CD4-positive, alpha-beta T cell treated with Interleukin-6 at 100 ng/mL for 8 hours (primary cell): ENCODE data around the gene GVQW3.
A peak's percentile ranks its signal among the peaks of the same experiment; 100 is the strongest.

Experiments
- DNase-seq: peaks from one replicate; pipeline ENCODE4 v3.0.0-alpha.2; 2020; ENCODE audit warnings: mixed read lengths, low spot score

The GVQW3 gene

DNA sequence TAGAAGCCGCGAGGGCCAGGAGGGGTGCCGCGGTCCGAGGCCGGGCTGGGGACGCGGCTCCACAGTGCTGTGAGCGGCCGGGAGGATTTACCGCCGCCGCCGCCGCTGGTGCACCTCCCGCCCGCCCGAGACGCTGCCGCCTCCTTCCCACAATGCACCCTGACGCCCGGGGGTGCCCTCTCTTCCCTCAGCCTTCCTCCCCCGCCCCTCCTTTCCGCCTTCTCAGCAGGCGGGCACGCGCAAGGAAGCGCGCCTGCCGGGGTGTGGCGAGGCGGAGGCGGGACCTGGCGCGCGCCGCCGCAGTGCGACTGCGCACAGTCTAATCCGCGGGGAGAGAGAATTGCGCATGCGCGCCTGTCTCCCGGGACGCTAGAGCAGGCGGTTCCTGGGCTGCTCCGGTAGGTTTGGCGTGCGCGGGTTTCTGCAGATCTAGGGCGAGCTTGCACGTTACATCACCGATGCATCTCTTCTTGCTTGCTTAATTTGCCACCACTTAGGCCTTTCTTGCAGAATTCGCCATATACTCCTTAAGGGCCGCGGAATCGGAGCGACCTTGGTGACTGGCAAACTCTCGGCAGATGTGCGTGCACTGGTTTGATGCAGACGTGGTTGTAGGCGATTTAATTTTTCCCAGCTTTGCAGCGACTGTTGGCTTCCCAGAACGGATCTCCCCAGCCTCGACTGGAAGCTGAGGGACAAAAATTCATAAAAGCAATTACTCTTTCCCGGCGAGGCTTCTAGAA, at the start of gene GVQW3, which contains the start of gene THAP12:
Gene GVQW3, plus strand, starts transcription at position 347 of the 743 bp plus-strand sequence. CDS start 506 bp downstream, outside the sequence.
Gene THAP12, minus strand, starts transcription at position 156 of the 743 bp plus-strand sequence. CDS start 296 bp downstream, outside the sequence.
- peak; percentile 97 for DNase-seq

DNA sequence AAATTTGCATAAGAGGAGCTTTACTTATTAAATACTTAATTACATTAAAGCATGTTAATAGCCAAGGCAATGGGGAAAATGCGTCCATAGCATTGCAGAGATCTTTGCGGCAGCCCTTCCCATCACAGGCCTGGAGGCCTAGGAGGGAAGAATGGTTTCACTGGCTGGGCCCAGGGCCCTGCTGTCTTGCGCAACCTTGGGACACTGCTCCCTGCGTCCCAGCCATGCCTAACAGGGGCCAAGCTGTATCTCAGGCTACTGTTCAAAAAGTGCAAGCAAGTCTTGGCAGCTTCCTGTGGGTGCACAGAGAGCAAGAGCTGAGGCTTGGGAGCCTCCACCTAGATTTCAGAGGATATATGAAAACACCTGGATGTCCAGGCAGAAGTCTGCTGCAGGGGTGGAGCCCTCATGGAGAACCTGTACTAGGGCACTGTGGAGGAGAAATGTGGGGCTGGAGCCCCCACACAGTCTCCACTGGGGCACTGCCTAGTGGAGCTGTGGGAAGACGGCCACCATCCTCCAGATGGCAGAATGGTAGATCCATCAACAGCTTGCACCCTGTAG, 46.2 kb upstream of the GVQW3 start:
- DNase-seq = no peak

DNA sequence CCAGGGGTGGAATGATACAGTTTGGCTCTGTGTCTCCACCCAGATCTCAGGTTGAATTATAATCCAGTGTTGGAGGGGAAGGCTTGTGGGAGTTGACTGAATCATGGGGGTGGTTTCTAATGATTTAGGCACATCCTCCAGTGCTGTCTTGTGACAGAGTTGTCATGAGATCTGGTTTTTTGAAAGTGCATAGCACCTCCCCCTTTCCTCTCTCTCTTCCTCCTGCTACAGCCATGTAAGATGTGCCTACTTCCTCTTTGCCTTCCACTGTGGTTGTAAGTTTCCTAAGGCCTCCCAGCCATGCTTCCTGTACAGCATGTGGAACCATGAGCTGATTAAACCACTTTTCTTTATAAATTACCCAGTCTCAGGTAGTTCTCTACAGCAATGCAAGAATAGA, 45.3 kb upstream of the GVQW3 start:
- DNase-seq = no peak

DNA sequence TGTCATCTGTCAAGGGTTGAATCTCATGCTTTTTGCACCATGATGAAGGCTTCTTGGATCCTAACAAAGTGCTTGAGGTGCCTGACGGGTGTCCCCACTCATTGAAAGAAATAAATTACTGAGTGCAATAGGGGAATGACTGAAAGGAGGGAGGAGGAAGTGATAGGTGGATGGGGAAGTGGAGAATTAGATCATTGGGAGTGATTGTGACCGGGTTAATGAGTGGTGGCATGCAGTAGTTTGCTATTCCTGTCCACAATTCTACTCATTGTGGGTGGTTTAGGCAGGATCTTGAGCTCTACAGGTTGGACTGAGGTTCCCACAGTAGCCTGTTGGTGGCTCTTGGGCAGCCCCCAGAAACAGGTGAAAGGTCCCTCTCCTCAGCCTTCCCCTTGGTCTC, 44.5 kb upstream of the GVQW3 start:
- no peak for DNase-seq

DNA sequence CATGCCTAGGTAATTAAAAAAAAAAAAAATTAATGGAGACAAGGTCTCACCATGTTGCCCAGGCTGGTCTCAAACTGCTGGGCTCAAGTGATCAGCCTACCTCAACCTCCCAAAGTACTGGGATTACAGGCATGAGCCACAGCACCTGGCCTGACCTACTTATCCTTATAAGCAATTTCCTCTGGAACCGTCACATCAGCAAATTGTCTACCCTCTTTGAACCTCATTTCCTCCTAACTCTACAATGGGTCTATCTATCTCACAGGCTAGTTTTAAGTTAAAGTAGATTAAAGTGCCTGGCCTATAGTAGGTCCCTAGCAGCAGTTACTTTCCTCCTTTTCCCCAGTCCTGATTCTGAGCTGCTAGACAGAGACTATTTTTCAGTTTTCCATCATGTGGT, 43.7 kb upstream of the GVQW3 start:
- DNase-seq = no peak

DNA sequence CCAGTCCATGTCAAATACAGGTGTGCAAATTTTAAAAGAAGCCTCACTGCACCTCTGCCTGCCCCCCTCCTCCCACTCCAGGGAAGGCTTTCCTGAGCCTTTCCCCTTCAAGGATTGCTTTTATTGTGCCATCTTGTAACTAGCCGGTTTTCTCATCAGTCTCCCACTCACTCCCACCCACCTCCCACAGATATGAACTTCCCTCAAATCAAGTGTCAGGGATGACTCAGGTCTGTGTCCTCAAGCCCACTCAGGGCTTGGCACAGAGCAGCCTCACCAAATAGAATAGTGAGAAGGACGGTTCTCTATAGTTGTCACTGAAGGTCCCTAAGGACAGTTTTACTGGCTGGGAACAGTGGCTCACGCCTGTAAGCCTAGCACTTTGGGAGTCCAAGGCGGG, 43.2 kb upstream of the GVQW3 start:
- DNase-seq = no peak

DNA sequence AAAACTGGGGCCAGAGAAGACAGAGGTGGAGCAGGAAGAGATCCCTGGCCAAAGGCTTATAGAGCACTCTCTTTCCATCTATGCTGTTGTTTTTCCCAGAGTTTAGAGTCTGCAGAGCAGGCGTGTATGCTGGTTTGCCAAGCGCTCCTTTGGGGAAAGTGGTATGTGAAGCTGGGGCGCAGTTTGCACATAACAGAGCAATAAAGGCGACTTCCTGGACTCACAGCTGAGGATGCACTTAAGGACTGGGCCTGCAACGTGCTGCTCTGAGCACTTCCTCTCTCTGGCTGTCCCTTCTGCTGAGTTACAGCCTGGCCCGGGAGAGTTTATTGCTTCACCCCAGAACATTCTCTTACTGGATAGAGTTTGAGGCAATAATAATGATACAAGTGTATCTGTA, 41.9 kb upstream of the GVQW3 start:
- no peak for DNase-seq

DNA sequence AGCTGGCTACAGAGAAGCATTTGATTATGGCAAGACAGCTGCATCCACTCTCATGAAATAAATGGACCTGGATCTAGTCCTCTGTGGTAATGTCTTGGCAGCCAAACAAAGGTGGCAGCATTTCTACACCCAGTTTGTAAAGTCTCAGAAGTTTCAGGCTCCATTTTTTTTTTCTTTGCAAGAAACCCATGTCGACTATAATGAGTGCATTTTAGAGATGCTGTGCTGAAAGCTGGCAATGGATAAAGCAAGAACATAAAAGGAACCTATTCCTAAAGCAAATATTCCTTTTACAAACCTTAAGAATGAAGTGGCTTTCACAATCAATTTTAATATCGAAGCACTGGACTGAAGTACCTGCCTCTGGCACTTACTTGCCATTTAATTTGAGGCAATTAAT, 33.7 kb upstream of the GVQW3 start:
- no peak for DNase-seq

DNA sequence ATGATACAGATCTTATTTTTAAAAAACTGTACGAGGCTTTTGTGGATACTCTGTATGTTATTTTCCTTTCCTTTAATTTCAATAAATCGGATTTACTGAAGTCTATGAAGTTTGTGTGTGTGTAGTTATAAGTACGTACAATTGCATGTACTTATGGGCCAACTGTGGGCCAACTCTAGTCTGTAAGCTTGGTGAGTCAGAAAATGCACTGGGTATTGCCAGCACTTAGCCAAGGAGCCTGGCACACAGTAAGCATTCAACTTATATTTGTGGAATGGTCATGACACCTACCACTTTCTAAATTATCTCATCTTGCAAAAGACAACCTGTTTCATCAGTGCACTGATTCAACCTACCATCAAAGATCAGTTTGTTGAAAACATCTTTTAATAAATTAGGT, 32.8 kb upstream of the GVQW3 start:
- no peak for DNase-seq

DNA sequence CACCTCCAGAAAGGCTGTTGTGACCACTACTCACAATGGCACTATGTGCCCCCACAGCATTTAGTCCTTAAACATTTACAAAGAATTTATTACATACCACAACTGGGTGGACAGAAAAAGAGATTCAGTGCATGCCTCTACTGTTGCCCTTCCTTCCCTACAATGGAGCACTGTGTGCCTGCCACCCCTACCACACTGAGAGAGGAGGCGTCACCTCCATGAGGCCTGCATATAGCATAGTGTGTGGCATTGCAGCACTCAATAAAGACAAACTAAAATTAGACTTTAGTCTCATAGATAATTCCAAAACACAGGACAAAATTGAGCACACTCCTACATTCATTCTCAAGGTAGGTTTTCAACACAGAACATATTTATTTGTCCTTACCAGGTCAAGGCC, 26.0 kb upstream of the GVQW3 start:
- no peak for DNase-seq

DNA sequence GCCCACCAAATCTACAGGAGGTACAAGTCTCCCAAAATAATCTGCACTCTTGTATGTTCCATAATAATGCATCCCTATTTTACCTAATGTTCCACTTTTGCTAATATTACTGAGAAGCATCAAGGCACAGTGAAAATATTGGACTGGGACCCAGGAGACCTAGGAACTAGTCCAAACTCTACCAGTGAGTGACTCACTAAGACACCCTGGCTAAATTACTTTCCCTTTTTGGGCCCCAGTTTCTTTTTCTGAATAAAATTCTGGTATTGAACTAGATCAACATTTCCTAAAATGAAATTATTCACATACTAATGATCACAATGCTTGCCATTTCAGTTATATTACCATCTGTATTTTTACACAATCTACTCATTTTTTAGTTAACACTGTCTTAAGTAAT, 19.7 kb upstream of the GVQW3 start:
- DNase-seq = no peak

DNA sequence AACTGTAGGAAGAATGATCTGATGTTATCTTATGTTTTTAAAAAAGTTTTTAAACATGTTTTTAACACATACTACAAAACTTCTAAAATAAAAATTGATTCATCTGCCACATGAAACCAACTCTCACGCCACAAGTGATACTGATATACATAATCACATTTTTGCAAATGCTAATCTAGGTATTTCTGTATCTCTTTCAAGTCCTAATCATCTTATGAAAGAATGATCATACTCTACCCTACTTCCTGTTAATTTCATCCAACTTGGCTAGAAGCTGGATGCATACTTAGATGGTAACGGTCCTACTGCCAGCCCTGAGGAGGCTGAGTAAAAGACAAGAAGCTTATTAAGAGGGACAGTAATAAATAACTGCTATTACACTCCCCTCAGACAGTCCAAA, 19.3 kb upstream of the GVQW3 start:
- no peak for DNase-seq

DNA sequence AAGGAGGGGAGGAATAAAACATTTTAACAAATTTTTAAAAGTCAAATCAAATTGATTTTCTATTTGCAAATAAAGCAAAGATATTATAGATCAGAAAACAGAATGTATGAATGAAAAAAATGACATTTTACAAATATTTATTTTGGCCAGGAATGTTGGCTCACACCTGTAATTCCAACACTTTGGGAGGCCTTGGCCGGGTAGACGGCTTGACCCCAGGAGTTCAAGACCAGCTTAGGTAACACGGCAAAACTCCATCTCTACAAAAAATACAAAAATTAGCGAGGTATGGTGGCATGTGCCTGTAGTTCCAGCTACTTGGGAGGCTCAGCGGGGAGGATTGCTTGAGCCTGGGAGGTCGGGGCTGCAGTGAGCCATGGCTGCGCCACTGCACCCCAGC, 18.4 kb upstream of the GVQW3 start:
- DNase-seq = no peak

DNA sequence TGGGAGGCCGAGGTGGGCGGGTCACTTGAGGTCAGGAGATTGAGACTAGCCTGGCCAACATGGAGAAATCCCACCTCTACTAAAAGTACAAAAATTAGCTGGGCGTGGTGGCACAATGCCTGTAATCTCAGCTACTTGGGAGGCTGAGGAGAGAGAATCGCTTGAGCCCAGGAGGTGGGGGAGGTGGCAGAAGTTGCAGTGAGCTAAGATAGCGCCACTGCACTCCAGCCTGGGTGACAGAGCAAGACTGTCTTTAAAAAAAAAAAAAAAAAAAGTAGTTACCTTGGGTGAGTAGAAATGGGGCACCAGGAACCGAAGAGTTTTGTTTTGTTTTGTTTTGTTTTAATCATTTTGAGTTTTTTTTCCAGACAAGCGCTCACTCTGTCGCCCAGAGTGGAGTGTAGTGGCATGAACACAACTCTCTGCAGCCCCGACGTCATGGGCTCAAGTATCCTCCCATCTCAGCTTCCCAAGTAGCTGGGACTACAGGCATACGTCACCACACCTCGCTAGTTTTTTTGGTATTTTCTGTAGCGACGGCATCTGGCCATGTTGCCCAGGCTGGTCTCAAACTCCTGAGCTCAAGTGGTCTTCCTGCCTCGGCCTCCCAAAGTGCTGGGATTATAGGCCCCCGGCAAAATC, 16.0 kb upstream of the GVQW3 start:
- DNase-seq = no peak

DNA sequence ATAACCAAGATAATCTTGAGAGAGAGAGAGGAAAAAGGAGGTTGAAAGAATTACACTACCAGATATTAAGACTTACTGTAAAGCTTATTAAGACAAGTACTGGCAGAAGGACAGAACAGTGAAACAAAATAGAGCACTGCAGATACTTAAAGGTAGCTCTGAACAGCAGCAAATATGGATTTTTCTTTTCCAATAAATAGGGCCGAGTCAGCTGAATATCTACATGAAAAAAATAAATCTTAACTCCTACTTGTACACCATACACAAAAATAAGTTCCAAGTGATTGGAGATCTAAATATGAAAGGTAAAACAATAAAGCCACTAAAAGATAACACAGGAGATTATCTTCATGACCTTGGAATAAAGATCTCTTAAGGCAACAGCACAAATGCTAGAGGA, 12.6 kb upstream of the GVQW3 start:
- no peak for DNase-seq

DNA sequence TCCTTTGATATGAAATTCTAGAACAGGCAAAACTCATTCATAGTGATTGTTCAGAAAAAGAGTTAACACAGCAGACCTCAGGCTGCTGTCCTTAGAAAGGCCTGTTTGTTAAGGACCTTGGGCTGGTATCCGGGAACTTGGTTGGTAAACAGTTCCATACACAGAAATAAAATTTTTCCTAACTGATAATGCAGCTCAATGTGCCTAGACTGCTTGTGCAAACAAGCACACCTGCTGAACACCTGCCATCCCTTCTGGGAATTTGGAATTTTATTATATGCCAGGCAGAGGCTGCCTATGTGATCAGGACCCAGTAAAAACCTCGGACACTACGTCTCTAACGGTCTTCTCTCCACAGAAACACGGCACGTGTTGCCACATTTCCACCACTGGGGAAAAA, 11.7 kb upstream of the GVQW3 start:
- DNase-seq = no peak

DNA sequence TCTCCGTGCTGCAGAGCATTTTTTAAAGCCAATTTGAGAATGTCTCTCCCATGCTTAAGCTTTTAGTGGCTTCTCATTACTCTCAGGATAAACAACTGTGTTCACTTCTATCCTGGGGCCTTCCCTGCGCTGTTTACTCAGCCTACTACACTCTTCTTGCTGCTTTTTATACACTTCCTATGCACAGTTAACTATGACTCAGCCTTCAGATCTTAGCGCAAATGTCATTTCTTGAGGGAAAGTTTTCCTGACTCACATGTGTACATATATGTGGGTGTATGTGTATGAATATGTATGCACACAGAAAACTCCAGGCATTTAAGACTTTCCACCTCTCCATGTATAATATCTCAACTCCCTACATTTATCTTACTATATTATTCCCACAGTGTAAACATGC, 10.0 kb upstream of the GVQW3 start:
- DNase-seq = no peak

DNA sequence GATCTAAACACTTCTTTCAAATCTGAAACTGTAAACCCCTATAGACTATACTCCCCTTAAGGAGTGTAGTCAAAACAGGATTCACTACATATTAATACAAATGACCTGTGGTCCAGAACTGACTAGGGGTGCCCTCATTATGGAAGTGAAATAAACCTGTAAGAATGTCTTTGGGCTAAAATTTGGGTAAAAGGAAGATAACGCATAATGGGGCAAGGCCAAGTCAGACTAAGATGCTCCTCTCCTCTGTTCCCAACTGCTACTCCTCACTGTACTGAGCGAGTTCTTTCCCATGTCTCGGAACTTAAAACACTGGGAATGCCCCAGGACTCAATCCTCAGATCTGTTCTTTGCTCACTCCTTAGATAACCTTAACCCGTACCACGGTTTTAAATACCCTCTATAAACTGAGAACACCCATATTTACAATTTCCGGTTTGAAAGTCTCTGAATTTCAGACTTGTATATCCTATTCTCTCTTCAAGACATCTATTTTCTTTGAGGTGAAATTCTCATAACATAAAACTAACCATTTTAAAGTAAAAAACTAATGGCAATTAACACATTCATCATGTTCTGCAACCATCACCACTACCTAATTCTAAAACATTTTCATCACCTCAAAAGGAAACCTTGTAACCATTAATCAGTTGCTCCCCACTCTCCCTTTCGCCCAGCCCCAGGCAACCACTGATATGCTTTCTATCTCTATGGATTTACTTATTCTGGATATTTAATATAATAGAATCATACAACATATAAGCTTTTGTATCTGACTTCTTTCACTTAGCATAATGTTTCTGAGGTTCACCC, 4.2 kb upstream of the GVQW3 start:
- no peak for DNase-seq

DNA sequence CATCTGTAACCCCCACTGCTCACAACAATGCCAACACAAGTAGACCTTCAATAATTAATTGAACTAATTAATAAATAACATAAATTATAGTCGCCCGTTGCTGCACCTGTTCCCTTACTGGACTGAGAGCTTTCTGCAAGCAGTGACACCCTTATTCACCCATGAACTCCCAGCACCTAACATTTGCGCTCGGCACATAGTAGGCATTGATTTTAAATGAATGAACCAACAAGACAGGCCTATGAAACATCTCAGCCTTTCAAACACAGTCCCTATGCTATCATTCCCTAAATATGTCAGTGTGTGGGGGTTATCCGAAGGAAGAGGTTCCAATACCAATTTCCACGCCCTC, 1.3 kb upstream of the GVQW3 start:
- no peak for DNase-seq

DNA sequence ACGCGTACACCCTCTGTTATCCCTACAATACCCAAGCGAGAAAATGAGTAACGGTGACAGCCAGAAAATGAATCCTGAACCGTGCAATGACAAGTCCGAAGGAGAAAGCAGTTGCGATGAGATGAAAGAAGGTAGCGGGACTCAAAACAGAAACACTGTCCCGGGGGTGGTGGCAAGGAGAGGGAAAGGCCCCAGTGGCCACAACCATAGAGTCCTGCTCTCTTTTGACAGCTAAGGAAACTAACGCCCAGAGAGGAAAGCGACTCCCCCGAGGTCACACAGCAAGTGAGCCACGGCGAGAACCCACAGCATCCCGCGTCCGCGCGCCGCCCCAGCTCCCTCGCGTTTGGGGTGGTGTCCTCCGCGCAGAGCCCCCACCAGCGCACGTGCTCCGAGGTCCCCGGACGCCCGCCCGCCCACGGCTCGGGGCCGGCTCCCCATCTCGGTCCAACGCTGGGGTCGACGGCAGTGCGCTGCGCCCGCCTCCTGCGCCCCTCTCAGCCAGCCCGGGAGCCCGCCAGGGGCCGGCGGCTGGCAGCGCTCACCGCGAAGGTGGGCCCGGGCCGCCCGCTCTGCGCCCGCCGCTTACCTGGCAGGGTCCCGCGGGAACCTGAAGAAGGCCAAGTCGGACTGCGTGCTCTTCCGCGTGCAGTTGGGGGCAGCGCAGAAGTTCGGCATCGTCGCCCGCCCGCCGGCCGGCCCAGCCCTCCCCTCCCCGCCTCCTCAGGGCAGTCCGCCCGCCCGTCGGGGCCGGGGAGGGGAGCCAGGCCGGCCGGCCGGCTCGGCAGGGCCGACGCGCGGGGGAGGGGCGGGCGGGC, 755 bp upstream of the GVQW3 start:
- peak; percentile 27 for DNase-seq

DNA sequence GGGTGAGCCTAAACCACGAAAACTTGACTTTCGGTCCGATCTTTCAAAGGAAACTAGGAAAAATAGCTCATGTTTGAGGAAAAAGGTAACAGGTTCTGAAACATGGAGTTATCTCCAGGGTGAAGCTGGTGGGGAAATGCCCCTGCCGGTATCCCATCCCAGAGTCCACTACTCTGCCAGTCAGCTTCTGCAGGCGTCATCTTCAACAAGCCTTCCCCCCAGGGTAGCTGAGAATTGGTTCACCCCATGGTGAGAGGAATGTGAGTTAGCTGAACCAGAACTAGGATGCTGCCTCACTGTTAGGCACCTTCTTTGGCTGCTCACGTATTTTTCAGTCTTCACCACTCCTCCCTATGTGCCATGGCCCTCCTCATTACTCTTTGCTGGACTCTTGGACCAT, 1.1 kb downstream of the GVQW3 start:
- no peak for DNase-seq

DNA sequence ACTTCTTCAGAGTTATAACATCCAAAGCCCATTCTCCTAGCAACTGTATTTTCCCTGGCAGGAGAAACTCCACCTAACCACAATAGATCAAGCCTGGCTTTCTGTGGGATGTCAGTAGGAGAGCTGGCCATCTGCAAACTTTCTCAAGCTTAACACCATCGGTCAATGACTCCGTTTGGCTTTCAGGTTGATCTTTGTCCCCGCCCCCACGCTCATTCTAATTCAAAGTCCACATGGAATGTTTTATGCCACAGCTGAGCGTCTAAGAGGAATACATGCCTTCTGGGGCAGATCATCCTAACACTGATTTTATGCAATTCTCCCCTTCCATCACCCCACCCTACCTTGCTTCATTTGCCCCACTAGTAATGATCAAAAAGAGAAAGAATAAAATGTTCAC, 4.8 kb downstream of the GVQW3 start:
- DNase-seq = no peak
